Body of pancreas (tissue), 4 donors: ENCODE results near the gene GPR183.

Experiments
- CTCF ChIP-seq, 7 experiments: fragments of 450-650 bp in 4 of 7; fragments of 200-600 bp in 3 of 7; sonication (generic) in 3 of 7; IDR thresholded peaks; one replicate each; pipeline ENCODE4 v1.5.1; 2016 to 2019; ENCODE audit warnings: antibody characterized with exemption in 7 of 7
- POLR2A ChIP-seq, 3 donors: fragments of 450-650 bp; IDR thresholded peaks; one replicate each; pipeline ENCODE4 v1.6.1; 2016; ENCODE audit warnings: antibody characterized with exemption in 3 of 3, mild to moderate bottlenecking in 2 of 3

GRCh38 chr13:99335087-99335486 lies 27.9 kb upstream of the GPR183 start:
- no peak for TF ChIP-seq POLR2A (IDR thresholded peaks at IDR 0.05)
- no peak for TF ChIP-seq CTCF (IDR thresholded peaks at IDR 0.05)
